Measurements from ENCODE around the gene TMEM181.
A peak's percentile ranks its signal among the peaks of the same experiment; 100 is the strongest.

Gene TMEM181

GRCh38 chr6:158564243-158565121 lies 4.6 kb downstream of the TMEM181 start:
- DNase-seq (ENCODE audit: low spot score) = peak; percentile 40

- no peak for DNase-seq (ENCODE audit: low spot score)
Measured at GRCh38 chr6:158565122-158565429, 5.2 kb downstream of the TMEM181 start.

- no peak for DNase-seq (ENCODE audit: low spot score)
Measured at GRCh38 chr6:158565482-158566040, 5.7 kb downstream of the TMEM181 start.

- DNase-seq (ENCODE audit: low spot score) = no peak
Measured at GRCh38 chr6:158566207-158566818, 6.4 kb downstream of the TMEM181 start.

GRCh38 chr6:158567152-158567551 lies 7.3 kb downstream of the TMEM181 start:
- DNase-seq (ENCODE audit: low spot score) = no peak

- DNase-seq (ENCODE audit: low spot score) = peak; percentile 19
Measured at GRCh38 chr6:158567871-158568401, 8.0 kb downstream of the TMEM181 start.

- no peak for DNase-seq (ENCODE audit: low spot score)
Measured at GRCh38 chr6:158568549-158568948, 8.7 kb downstream of the TMEM181 start.

- DNase-seq (ENCODE audit: low spot score) = no peak
Measured at GRCh38 chr6:158569036-158569435, 9.1 kb downstream of the TMEM181 start.

- no peak for DNase-seq (ENCODE audit: low spot score)
Measured at GRCh38 chr6:158570681-158570962, 10.7 kb downstream of the TMEM181 start.

GRCh38 chr6:158571826-158572652 lies 12.1 kb downstream of the TMEM181 start:
- DNase-seq (ENCODE audit: low spot score) = no peak

GRCh38 chr6:158572653-158573541 lies 13.0 kb downstream of the TMEM181 start:
- no peak for DNase-seq (ENCODE audit: low spot score)

GRCh38 chr6:158573542-158573931 lies 13.6 kb downstream of the TMEM181 start:
- no peak for DNase-seq (ENCODE audit: low spot score)

- no peak for DNase-seq (ENCODE audit: low spot score)
Measured at GRCh38 chr6:158574800-158575199, 14.9 kb downstream of the TMEM181 start.

- no peak for DNase-seq (ENCODE audit: low spot score)
Measured at GRCh38 chr6:158575550-158575949, 15.7 kb downstream of the TMEM181 start.

GRCh38 chr6:158584236-158584651 lies 24.4 kb downstream of the TMEM181 start:
- no peak for DNase-seq (ENCODE audit: low spot score)

- DNase-seq (ENCODE audit: low spot score) = no peak
Measured at GRCh38 chr6:158586652-158587051, 26.8 kb downstream of the TMEM181 start.

- DNase-seq (ENCODE audit: low spot score) = no peak
Measured at GRCh38 chr6:158589366-158589765, 29.5 kb downstream of the TMEM181 start.

GRCh38 chr6:158591134-158591809 lies 31.4 kb downstream of the TMEM181 start:
- DNase-seq (ENCODE audit: low spot score) = no peak

GRCh38 chr6:158591810-158592209 lies 31.9 kb downstream of the TMEM181 start:
- no peak for DNase-seq (ENCODE audit: low spot score)

GRCh38 chr6:158593670-158594069 lies 33.8 kb downstream of the TMEM181 start:
- no peak for DNase-seq (ENCODE audit: low spot score)

GRCh38 chr6:158595223-158595622 lies 35.3 kb downstream of the TMEM181 start:
- DNase-seq (ENCODE audit: low spot score) = no peak

All from activated CD4-positive, alpha-beta T cell treated with anti-CD3 and anti-CD28 coated beads, Interleukin-2, Interleukin-4, amounts not matched to agents 100 ng/mL and 50 ng/mL, durations not matched to agents 16 hours and 8 hours (primary cell).